Chondrocyte (in vitro differentiated cells): ENCODE measurements around the gene SESN2. TPM values are rescaled to one million over a fixed set of nuclear protein-coding genes. Genes with fewer than 3 reads are reported as not detected.
"Not testable (repeated sequence)": the region's sequence is repeated elsewhere in the genome, so short reads cannot be mapped to it uniquely, and the experiment has no call there.

Source experiments
- DNase-seq: peaks from one replicate; pipeline ENCODE4 v3.0.0; 2021; ENCODE audit warnings: mixed read lengths, low spot score
- H3K27ac Mint-ChIP-seq: one replicate; pipeline ENCODE4 v1.8.0; 2021; ENCODE audit warnings: mild to moderate bottlenecking, moderate library complexity, mixed read lengths; ENCODE audit not compliant: unreplicated experiment
- H3K27me3 Mint-ChIP-seq: 2 replicates; pipeline ENCODE4 v1.8.0; 2021; ENCODE audit warnings: low read depth, mixed read lengths
- H3K36me3 Mint-ChIP-seq: 2 replicates; pipeline ENCODE4 v1.8.0; 2021; ENCODE audit warnings: low read depth, mixed read lengths
- H3K4me1 Mint-ChIP-seq: 2 replicates; pipeline ENCODE4 v1.8.0; 2021; ENCODE audit warnings: low read depth, mild to moderate bottlenecking, mixed read lengths
- H3K4me3 Mint-ChIP-seq: one replicate; pipeline ENCODE4 v1.8.0; 2021; ENCODE audit warnings: mild to moderate bottlenecking, moderate library complexity, mixed read lengths; ENCODE audit not compliant: unreplicated experiment
- H3K9me3 Mint-ChIP-seq: 2 replicates; pipeline ENCODE4 v1.8.0; 2021; ENCODE audit warnings: low read depth, mixed read lengths
- CTCF ChIP-seq: fragments of 200-600 bp; sonication (generic); IDR thresholded peaks from 2 replicates; pipeline ENCODE4 v1.5.0; 2021; ENCODE audit warnings: antibody characterized with exemption, mild to moderate bottlenecking, moderate library complexity
- total RNA-seq: library from RNA; stranded (reverse); gene quantifications from 3 replicates; pipeline ENCODE4 v1.2.1, GENCODE V29; 2021

Gene SESN2
- total RNA-seq, 1 donor from 2014 or later, result 54.7 TPM

GRCh38 chr1:28323720-28324119 is 64.4 kb downstream of the SESN2 start:
- DNase-seq, result no peak
- Mint-ChIP-seq H3K27me3 (no peaks in the 10 kb centered on the region), H3K4me1 (peaks cover 7% of the 10 kb centered on the region)

GRCh38 chr1:28326515-28326914 is 67.2 kb downstream of the SESN2 start:
- Mint-ChIP-seq H3K36me3 (peaks cover 2% of the 10 kb centered on the region), H3K9me3 (no peaks in the 10 kb centered on the region), H3K27me3 (no peaks in the 10 kb centered on the region), H3K27ac (no peak overlapping the region), H3K4me1 (peaks cover 19% of the 10 kb centered on the region), H3K4me3 (no peak overlapping the region)
- no peak for DNase-seq
- TF ChIP-seq CTCF, result no peak

More at GRCh38 chr1:28323720-28324119, 64.4 kb downstream of the SESN2 start:
- H3K9me3 Mint-ChIP-seq, result no peaks in the 10 kb centered on the region
- no peak for TF ChIP-seq CTCF
- no peaks in the 10 kb centered on the region for H3K36me3 Mint-ChIP-seq
- H3K27ac Mint-ChIP-seq, result no peak overlapping the region
- no peak overlapping the region for H3K4me3 Mint-ChIP-seq

GRCh38 chr1:28326984-28327383 is 67.7 kb downstream of the SESN2 start:
- no peak for TF ChIP-seq CTCF
- H3K36me3 Mint-ChIP-seq, result peaks cover 3% of the 10 kb centered on the region
- no peak overlapping the region for H3K4me3 Mint-ChIP-seq
- H3K27ac Mint-ChIP-seq, result no peak overlapping the region
- no peaks in the 10 kb centered on the region for H3K27me3 Mint-ChIP-seq
- peaks cover 19% of the 10 kb centered on the region for H3K4me1 Mint-ChIP-seq
- H3K9me3 Mint-ChIP-seq, result no peaks in the 10 kb centered on the region
- DNase-seq, result no peak

GRCh38 chr1:28327431-28327830 is 68.1 kb downstream of the SESN2 start:
- Mint-ChIP-seq H3K4me1 (peaks cover 19% of the 10 kb centered on the region), H3K4me3 (peak overlapping the region; percentile 95)
- H3K36me3 Mint-ChIP-seq, H3K9me3 Mint-ChIP-seq, H3K27me3 Mint-ChIP-seq, H3K27ac Mint-ChIP-seq, DNase-seq: not testable (repeated sequence)

GRCh38 chr1:28328228-28328648 is 68.9 kb downstream of the SESN2 start:
- Mint-ChIP-seq H3K4me3 (peak overlapping the region; percentile 95), H3K27me3 (no peaks in the 10 kb centered on the region), H3K36me3 (peaks cover 13% of the 10 kb centered on the region), H3K27ac (peak overlapping the region; percentile 99), H3K4me1 (peaks cover 19% of the 10 kb centered on the region), H3K9me3 (no peaks in the 10 kb centered on the region)
- DNase-seq, result no peak
- TF ChIP-seq CTCF, result no peak

- no peaks in the 10 kb centered on the region for H3K9me3 Mint-ChIP-seq
- TF ChIP-seq CTCF, result peak; percentile 25
- peak overlapping the region; percentile 95 for H3K4me3 Mint-ChIP-seq
- H3K4me1 Mint-ChIP-seq, result peaks cover 19% of the 10 kb centered on the region
- no peak for DNase-seq
- peaks cover 20% of the 10 kb centered on the region for H3K36me3 Mint-ChIP-seq
- H3K27ac Mint-ChIP-seq, result peak overlapping the region; percentile 99
- H3K27me3 Mint-ChIP-seq, result no peaks in the 10 kb centered on the region
Observed at GRCh38 chr1:28329395-28330153, 70.3 kb downstream of the SESN2 start.
